Measurements from ENCODE around the gene MAPRE2. TPM values are rescaled to one million over a fixed set of nuclear protein-coding genes. Genes with fewer than 3 reads are reported as not detected.
A peak's percentile ranks its signal among the peaks of the same experiment; 100 is the strongest.

MAPRE2 gene
- total and polyA plus RNA-seq, 2 of the 13 experiments (the other 11 are each of a cell fraction or from before 2014, with no cell fraction given) = 34.5 to 67.9 TPM

DNA sequence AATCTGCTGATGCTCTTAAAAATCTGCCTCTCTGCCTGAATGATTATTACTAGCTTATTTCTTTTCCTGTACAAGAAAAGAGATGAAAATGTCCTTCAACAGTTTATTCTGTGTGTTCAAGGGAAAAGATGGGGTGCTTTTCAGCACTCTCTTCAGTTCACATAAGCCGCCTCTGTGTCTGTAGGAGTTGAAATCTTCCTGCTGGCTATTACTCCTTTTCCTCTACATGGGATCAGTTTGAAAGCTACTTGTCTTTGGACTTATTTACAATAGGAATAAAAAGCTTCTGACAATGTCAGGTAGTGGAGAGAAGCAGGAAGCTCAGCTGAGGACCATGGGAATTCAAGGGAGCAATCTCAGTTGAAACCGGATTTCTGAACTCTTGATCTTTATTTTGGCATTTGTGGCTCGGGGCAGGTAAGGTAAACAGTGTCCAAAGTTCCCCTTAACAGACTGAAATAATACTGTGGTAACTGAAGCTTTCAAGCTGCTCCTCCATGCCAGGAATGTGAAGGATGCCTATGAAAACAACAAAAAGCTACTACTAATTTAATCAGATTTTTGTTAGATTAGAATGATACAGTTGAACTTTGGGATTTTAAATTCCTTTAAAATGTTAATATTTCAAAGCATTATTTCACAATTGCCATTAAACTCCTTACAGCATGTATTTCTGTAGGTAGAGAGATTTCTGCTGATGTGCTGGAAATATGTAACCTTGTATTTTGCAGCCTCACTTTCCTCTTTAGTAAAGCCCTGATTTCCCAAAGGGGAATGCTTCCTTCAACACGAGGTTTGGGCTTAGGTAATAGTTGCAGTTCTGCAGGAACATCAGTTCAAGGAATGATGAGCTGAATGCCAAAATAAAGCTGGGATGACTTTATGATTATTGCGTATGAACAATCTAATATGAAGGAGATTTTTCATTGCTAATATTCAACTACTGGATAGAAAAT is 43.6 kb downstream of the MAPRE2 start (continued):
- TF ChIP-seq UBTF (CRISPR knock-in tag; IDR thresholded peaks at IDR 0.05) (no peak), REL (CRISPR knock-in tag; conservative IDR thresholded peaks at IDR 0.05) (no peak), ZNF10 (CRISPR knock-in tag; IDR thresholded peaks at IDR 0.05; ENCODE audit: borderline replicate concordance, low read depth) (no peak), NFRKB (IDR thresholded peaks at IDR 0.05) (no peak), ZNF891 (CRISPR knock-in tag; IDR thresholded peaks at IDR 0.05) (no peak), ZSCAN9 (CRISPR knock-in tag; IDR thresholded peaks at IDR 0.05; ENCODE audit: borderline replicate concordance) (no peak), ZNF33B (CRISPR knock-in tag; IDR thresholded peaks at IDR 0.05) (no peak), ARID4A (CRISPR knock-in tag; IDR thresholded peaks at IDR 0.05; ENCODE audit: borderline replicate concordance) (peak; percentile 35; the same call in 1 of the 2 replicates), ZNF749 (CRISPR knock-in tag; IDR thresholded peaks at IDR 0.05; ENCODE audit: borderline replicate concordance) (no peak), ZNF607 (CRISPR knock-in tag; IDR thresholded peaks at IDR 0.05; ENCODE audit: borderline replicate concordance) (no peak), NFIC (IDR thresholded peaks at IDR 0.05; ENCODE audit: low read length) (peak; percentile 67; the same call in 1 of the 2 replicates), ETV6 (CRISPR knock-in tag; conservative IDR thresholded peaks at IDR 0.05) (no peak), RORA (CRISPR knock-in tag; IDR thresholded peaks at IDR 0.05) (no peak), GABPB1 (CRISPR knock-in tag; IDR thresholded peaks at IDR 0.05) (no peak)
- TF ChIP-seq, protein P1, sequence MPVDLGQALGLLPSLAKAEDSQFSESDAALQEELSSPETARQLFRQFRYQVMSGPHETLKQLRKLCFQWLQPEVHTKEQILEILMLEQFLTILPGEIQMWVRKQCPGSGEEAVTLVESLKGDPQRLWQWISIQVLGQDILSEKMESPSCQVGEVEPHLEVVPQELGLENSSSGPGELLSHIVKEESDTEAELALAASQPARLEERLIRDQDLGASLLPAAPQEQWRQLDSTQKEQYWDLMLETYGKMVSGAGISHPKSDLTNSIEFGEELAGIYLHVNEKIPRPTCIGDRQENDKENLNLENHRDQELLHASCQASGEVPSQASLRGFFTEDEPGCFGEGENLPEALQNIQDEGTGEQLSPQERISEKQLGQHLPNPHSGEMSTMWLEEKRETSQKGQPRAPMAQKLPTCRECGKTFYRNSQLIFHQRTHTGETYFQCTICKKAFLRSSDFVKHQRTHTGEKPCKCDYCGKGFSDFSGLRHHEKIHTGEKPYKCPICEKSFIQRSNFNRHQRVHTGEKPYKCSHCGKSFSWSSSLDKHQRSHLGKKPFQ (CRISPR knock-in tag; IDR thresholded peaks at IDR 0.05; ENCODE audit: insufficient replicate concordance) = no peak
- TF ChIP-seq, protein P2, sequence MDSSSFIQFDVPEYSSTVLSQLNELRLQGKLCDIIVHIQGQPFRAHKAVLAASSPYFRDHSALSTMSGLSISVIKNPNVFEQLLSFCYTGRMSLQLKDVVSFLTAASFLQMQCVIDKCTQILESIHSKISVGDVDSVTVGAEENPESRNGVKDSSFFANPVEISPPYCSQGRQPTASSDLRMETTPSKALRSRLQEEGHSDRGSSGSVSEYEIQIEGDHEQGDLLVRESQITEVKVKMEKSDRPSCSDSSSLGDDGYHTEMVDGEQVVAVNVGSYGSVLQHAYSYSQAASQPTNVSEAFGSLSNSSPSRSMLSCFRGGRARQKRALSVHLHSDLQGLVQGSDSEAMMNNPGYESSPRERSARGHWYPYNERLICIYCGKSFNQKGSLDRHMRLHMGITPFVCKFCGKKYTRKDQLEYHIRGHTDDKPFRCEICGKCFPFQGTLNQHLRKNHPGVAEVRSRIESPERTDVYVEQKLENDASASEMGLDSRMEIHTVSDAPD (CRISPR knock-in tag; IDR thresholded peaks at IDR 0.05) = peak; percentile 95

Data from HepG2 (cell line).